Measurements from ENCODE around the gene CIBAR2.

CIBAR2 gene

GRCh38 chr16:85084841-85085510 is 27.3 kb downstream of the CIBAR2 start:
- Histone ChIP-seq H3K9me3 (ENCODE audit: control insufficient read depth, insufficient read depth, low read depth, low read length) (no peaks in the 10 kb centered on the region), H3K27ac (ENCODE audit: extremely low read depth, low read depth, low read length) (no peak overlapping the region), H3K36me3 (ENCODE audit: control insufficient read depth in 2 of 2, insufficient read depth in 1 of 2, low read length in 2 of 2) (peaks cover 0 to 7% of the 10 kb centered on the region in 2 experiments; a peak in 1 of 3 replicates), H3K4me3 (ENCODE audit: low read depth, low read length) (no peak overlapping the region), H3K4me1 (ENCODE audit: control insufficient read depth, insufficient read depth, low read length) (peaks cover 2% of the 10 kb centered on the region; the same call in 1 of the 2 replicates)
- ChIA-PET POLR2A (no interaction called here), CTCF (interaction anchor here (0.6 to 3.3 kb wide), 5 partner anchors 26 to 715 kb away, joined by 3 to 23 read pairs (median 3); no protein-coding TSS in a partner anchor)
- no peak for TF ChIP-seq GLIS1 (tag by site-specific recombination; IDR thresholded peaks at IDR 0.05)
- no peak for TF ChIP-seq ATF2 (tag by site-specific recombination; IDR thresholded peaks at IDR 0.05; ENCODE audit: low read depth)
- no peak for TF ChIP-seq ZNF362 (tag by site-specific recombination; IDR thresholded peaks at IDR 0.05)
- TF ChIP-seq ZNF645 (tag by site-specific recombination; IDR thresholded peaks at IDR 0.05): no peak
- no peak for TF ChIP-seq KLF7 (tag by site-specific recombination; IDR thresholded peaks at IDR 0.05; ENCODE audit: borderline replicate concordance)
- TF ChIP-seq ZBTB21 (tag by site-specific recombination; IDR thresholded peaks at IDR 0.05): no peak
- no peak for TF ChIP-seq ZNF16 (tag by site-specific recombination; IDR thresholded peaks at IDR 0.05; ENCODE audit: low read depth)
- TF ChIP-seq BCL11A (tag by site-specific recombination; IDR thresholded peaks at IDR 0.05; ENCODE audit: low read depth): no peak

GRCh38 chr16:85083051-85083639 is 29.1 kb downstream of the CIBAR2 start:
- CTCF ChIA-PET: no interaction called here
- Histone ChIP-seq H3K9me3 (ENCODE audit: control insufficient read depth, insufficient read depth, low read depth, low read length) (no peaks in the 10 kb centered on the region), H3K4me3 (ENCODE audit: low read depth, low read length) (no peak overlapping the region), H3K4me1 (ENCODE audit: control insufficient read depth, insufficient read depth, low read length) (peaks cover 2% of the 10 kb centered on the region; the same call in 1 of the 2 replicates), H3K27ac (ENCODE audit: extremely low read depth, low read depth, low read length) (no peak overlapping the region), H3K36me3 (ENCODE audit: control insufficient read depth in 2 of 2, insufficient read depth in 1 of 2, low read length in 2 of 2) (peaks cover 0 to 12% of the 10 kb centered on the region in 2 experiments; a peak in 1 of 3 replicates)
- POLR2A ChIA-PET: interaction anchor here (1.1 kb wide), 1 partner anchor 72 kb away, joined by 4 read pairs; the partner anchor contains the start of gene ZDHHC7
- no peak for TF ChIP-seq ZNF555 (tag by site-specific recombination; conservative IDR thresholded peaks at IDR 0.05)
- TF ChIP-seq ZNF558 (tag by site-specific recombination; IDR thresholded peaks at IDR 0.05): no peak
- TF ChIP-seq ZNF529 (tag by site-specific recombination; IDR thresholded peaks at IDR 0.05; ENCODE audit: insufficient replicate concordance): no peak
- no peak for TF ChIP-seq KLF10 (tag by site-specific recombination; IDR thresholded peaks at IDR 0.05)
- TF ChIP-seq YY2 (tag by site-specific recombination; IDR thresholded peaks at IDR 0.05): no peak
- no peak for TF ChIP-seq ZBTB10 (tag by site-specific recombination; IDR thresholded peaks at IDR 0.05)
- TF ChIP-seq GLIS1 (tag by site-specific recombination; IDR thresholded peaks at IDR 0.05): no peak
- no peak for TF ChIP-seq ZNF530 (tag by site-specific recombination; IDR thresholded peaks at IDR 0.05; ENCODE audit: low read depth)
- TF ChIP-seq ZNF521 (tag by site-specific recombination; IDR thresholded peaks at IDR 0.05): no peak
- no peak for TF ChIP-seq ZNF654 (tag by site-specific recombination; IDR thresholded peaks at IDR 0.05; ENCODE audit: low read depth)
- TF ChIP-seq SCRT1 (tag by site-specific recombination; IDR thresholded peaks at IDR 0.05; ENCODE audit: borderline replicate concordance): no peak
